Stomach smooth muscle (tissue), 2 donors: ENCODE measurements around the gene TLE6.
"Not testable (repeated sequence)": the region's sequence is repeated elsewhere in the genome, so short reads cannot be mapped to it uniquely, and the experiment has no call there.

Source experiments
- H3K27ac ChIP-seq: one replicate; pipeline ENCODE4 v1.7.0; 2013; ENCODE audit warnings: mild to moderate bottlenecking, low read length, inconsistent platforms
- H3K27me3 ChIP-seq, 2 donors: one replicate each; pipeline ENCODE4 v1.7.0; 2013; ENCODE audit warnings: low read length in 2 of 2; ENCODE audit not compliant: insufficient read depth in 2 of 2, control insufficient read depth in 1 of 2
- H3K36me3 ChIP-seq, 2 donors: one replicate each; pipeline ENCODE4 v1.7.0; 2013; ENCODE audit warnings: low read length in 2 of 2; ENCODE audit not compliant: control insufficient read depth in 2 of 2, insufficient read depth in 2 of 2
- H3K4me1 ChIP-seq: one replicate; pipeline ENCODE4 v1.7.0; 2013; ENCODE audit warnings: low read length; ENCODE audit not compliant: control insufficient read depth, insufficient read depth
- H3K4me3 ChIP-seq, 2 donors: one replicate each; pipeline ENCODE4 v1.7.0; 2013; ENCODE audit warnings: low read length in 2 of 2
- H3K9ac ChIP-seq, 2 donors: one replicate each; pipeline ENCODE4 v1.7.0; 2013; ENCODE audit warnings: low read length in 2 of 2, mild to moderate bottlenecking in 1 of 2
- H3K9me3 ChIP-seq, 2 donors: one replicate each; pipeline ENCODE4 v1.7.0; 2013; ENCODE audit warnings: low read length in 2 of 2; ENCODE audit not compliant: control insufficient read depth in 2 of 2
- donor health status: healthy.
- donor health status: Pancreatic carcinoma.

TLE6 gene

DNA sequence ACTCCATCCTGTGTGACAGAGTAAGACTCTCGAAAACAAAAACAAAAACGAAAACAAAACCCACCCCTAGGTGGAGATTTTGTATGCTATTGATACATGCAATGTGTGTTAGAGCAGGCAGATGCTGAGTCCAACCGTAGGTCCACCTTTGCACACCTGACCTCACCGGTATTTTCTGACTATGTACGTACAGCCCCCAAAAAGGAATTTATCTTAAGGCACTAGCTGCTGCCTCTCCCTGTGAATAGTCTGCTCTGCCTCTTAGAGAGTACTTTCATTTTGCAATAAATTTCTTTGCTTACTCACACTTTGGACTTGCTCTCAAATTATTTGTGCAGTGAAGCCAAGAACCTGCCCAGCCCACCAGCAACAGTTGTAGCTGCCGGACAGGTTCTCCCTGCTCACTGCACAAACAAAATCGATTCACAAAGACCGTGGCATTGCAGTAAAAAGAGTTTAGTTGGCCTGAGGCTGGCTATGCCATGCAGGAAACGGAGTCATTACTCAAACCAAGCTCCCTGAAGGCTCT, 24.3 kb upstream of the TLE6 start:
- H3K4me3 ChIP-seq, result no peak overlapping the region

DNA sequence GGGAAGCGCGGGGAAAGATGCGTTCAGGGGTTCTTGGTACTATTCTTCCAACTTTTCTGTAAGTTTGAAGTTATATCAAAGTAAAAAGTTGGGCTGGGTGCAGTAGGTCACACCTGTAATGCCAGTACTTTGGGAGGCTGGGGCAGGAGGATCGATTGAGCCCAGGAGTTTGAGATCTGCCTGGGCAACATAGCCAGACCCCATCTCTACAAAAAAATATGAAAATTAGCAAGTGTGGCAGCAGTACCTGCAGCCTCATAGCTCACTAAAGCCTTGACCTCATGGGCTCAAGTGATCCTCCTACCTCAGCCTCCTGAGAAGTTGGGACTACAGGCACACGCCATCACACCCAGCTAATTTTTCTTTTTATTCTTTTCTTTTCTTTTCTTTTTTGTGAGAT, 20.2 kb upstream of the TLE6 start:
- H3K36me3 ChIP-seq, result no peaks in the 10 kb centered on the region
- H3K27me3 ChIP-seq, result no peaks in the 10 kb centered on the region
- no peaks in the 10 kb centered on the region for H3K4me1 ChIP-seq
- H3K9me3 ChIP-seq, result no peaks in the 10 kb centered on the region
- no peak overlapping the region for H3K27ac ChIP-seq
- H3K4me3 ChIP-seq, result no peak overlapping the region
- H3K9ac ChIP-seq, result no peak overlapping the region

More for the DNA sequence above, 24.3 kb upstream of the TLE6 start:
- Histone ChIP-seq H3K27me3 (no peaks in the 10 kb centered on the region), H3K27ac (no peak overlapping the region), H3K9ac (no peak overlapping the region), H3K36me3 (no peaks in the 10 kb centered on the region), H3K4me1 (peaks cover 10% of the 10 kb centered on the region), H3K9me3 (no peaks in the 10 kb centered on the region)

DNA sequence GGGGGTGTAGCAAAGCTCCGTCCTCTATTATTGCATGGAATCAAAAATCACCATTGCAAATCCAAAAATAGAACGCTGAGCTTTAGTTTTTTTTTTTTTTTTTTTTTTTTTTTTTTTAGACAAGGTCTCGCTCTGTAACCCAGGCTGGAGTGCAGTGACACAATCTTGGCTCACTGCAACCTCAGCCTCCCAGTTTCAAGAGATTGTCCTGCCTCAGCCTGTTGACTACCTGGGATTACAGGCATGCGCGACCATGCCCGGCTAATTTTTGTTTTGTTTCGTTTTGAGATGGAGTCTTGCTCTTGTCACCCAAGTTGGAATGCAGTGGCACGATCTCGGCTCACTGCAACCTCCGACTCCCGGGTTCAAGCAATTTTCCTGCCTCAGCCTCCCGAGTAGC, 17.2 kb upstream of the TLE6 start:
- Histone ChIP-seq H3K27me3 (no peaks in the 10 kb centered on the region), H3K9ac (no peak overlapping the region), H3K9me3 (no peaks in the 10 kb centered on the region), H3K36me3 (no peaks in the 10 kb centered on the region), H3K4me3 (no peak overlapping the region), H3K4me1 (no peaks in the 10 kb centered on the region), H3K27ac (no peak overlapping the region)

DNA sequence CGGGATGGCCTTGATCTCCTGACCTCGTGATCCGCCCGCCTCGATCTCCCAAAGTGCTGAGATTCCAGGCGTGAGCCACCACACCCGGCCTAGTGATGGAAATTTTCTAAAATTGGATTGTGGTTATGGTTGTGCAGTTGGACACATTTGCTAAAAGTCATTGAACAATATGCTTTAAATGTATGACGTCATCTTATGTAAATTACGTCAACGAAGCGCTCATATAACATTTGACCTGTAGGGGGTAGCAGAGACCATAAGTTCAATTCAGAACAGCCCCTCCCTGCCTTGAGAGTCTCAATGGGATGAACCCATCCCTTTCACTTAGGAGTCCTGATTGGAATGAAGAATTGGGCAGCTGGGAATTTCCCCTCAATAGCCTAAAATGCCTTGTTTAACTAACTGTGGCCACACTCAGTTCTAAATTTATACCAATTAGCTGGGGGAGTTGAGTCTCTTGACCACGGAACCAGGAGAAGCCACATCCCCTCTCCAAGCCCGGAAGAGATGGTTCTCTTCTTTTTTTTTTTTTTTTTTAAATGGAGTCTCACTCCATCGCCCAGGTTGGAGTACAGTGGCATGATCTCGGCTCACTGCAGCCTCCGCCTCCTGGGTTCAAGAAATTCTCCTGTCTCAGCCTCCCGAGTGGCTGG, 15.2 kb upstream of the TLE6 start:
- H3K4me3 ChIP-seq, result peak overlapping the region in 1 of 2 donors; percentile 46

GRCh38 chr19:2963122-2963521, 14.2 kb upstream of the TLE6 start:
- Histone ChIP-seq H3K9ac (no peak overlapping the region), H3K27ac (no peak overlapping the region), H3K36me3 (no peaks in the 10 kb centered on the region), H3K4me3 (no peak overlapping the region), H3K4me1 (no peaks in the 10 kb centered on the region), H3K27me3 (no peaks in the 10 kb centered on the region), H3K9me3 (no peaks in the 10 kb centered on the region)

More for the DNA sequence above, 15.2 kb upstream of the TLE6 start:
- Histone ChIP-seq H3K4me1 (no peaks in the 10 kb centered on the region), H3K9ac (peak overlapping the region in 1 of 2 donors; percentile 38), H3K36me3 (no peaks in the 10 kb centered on the region), H3K27me3 (no peaks in the 10 kb centered on the region), H3K27ac (no peak overlapping the region), H3K9me3 (no peaks in the 10 kb centered on the region)

- not testable (repeated sequence) for H3K9ac ChIP-seq, H3K36me3 ChIP-seq, H3K4me1 ChIP-seq, H3K9me3 ChIP-seq, H3K27me3 ChIP-seq, H3K4me3 ChIP-seq, H3K27ac ChIP-seq
Observed at GRCh38 chr19:2963631-2964030, 13.7 kb upstream of the TLE6 start.

- H3K9ac ChIP-seq, result no peak overlapping the region
- no peaks in the 10 kb centered on the region for H3K36me3 ChIP-seq
- peaks cover 8% of the 10 kb centered on the region for H3K4me1 ChIP-seq
- H3K9me3 ChIP-seq, result no peaks in the 10 kb centered on the region
- H3K4me3 ChIP-seq, result no peak overlapping the region
- no peak overlapping the region for H3K27ac ChIP-seq
- H3K27me3 ChIP-seq, result no peaks in the 10 kb centered on the region
Observed at GRCh38 chr19:2964874-2965273, 12.5 kb upstream of the TLE6 start.

- Histone ChIP-seq H3K4me3 (no peak overlapping the region), H3K36me3 (no peaks in the 10 kb centered on the region), H3K4me1 (peaks cover 17% of the 10 kb centered on the region), H3K27ac (no peak overlapping the region), H3K27me3 (no peaks in the 10 kb centered on the region), H3K9me3 (no peaks in the 10 kb centered on the region), H3K9ac (no peak overlapping the region)
Observed at GRCh38 chr19:2967972-2968371, 9.4 kb upstream of the TLE6 start.

DNA sequence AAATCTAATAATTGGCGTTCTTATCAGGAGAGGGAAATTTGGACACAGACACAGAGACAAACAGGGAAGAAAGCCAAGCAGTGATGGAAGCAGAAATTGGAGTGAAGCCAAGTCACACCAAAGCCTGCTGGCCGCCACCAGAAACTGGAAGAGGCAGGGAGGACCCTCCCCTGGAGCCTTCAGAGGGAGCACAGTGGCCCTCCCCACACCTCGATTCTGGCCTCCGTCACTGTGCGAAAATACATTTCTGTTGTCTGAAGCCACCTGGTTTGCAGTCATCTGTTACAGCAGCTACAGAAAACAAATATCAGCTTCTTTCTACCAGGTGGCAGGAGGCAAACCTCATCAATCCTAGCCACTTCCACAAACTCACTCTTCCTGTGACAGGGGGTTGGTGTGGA, 8.3 kb upstream of the TLE6 start:
- Histone ChIP-seq H3K36me3 (no peaks in the 10 kb centered on the region), H3K27me3 (no peaks in the 10 kb centered on the region), H3K4me3 (no peak overlapping the region), H3K9ac (no peak overlapping the region), H3K4me1 (peaks cover 19% of the 10 kb centered on the region), H3K27ac (peak overlapping the region; percentile 46), H3K9me3 (no peaks in the 10 kb centered on the region)

GRCh38 chr19:2970201-2970835, 7.0 kb upstream of the TLE6 start:
- Histone ChIP-seq H3K36me3 (no peaks in the 10 kb centered on the region), H3K27me3 (no peaks in the 10 kb centered on the region), H3K4me1 (peaks cover 19% of the 10 kb centered on the region), H3K4me3 (no peak overlapping the region), H3K9me3 (no peaks in the 10 kb centered on the region), H3K27ac (no peak overlapping the region), H3K9ac (no peak overlapping the region)

- Histone ChIP-seq H3K27me3 (no peaks in the 10 kb centered on the region), H3K4me1 (peaks cover 37% of the 10 kb centered on the region), H3K36me3 (no peaks in the 10 kb centered on the region), H3K4me3 (no peak overlapping the region), H3K9me3 (no peaks in the 10 kb centered on the region), H3K9ac (no peak overlapping the region), H3K27ac (no peak overlapping the region)
Observed at GRCh38 chr19:2973229-2973628, 4.1 kb upstream of the TLE6 start.
